HepG2 (cell line): Measurements from ENCODE around the gene MORF4L1. TPM values are rescaled to one million over a fixed set of nuclear protein-coding genes. Genes with fewer than 3 reads are reported as not detected.

Source experiments
- ATRX ChIP-seq: sonication (generic); formaldehyde crosslinking; IDR thresholded peaks from 2 replicates; pipeline ENCODE4 v1.4.0; 2020; ENCODE audit warnings: missing genetic modification reagents, borderline replicate concordance
- ERF ChIP-seq: IDR thresholded peaks from 2 replicates; pipeline ENCODE4 v1.6.1; 2018; ENCODE audit warnings: missing biosample characterization, missing genetic modification reagents
- JUN ChIP-seq: sonication (generic); formaldehyde crosslinking; IDR thresholded peaks from 2 replicates; pipeline ENCODE4 v1.4.0; 2020; ENCODE audit warnings: mild to moderate bottlenecking, missing genetic modification reagents
- MYNN ChIP-seq: sonication (generic); formaldehyde crosslinking; IDR thresholded peaks from 2 replicates; pipeline ENCODE4 v1.4.0; 2020; ENCODE audit warnings: mild to moderate bottlenecking, low read depth, missing genetic modification reagents
- POGK ChIP-seq: sonication (generic); formaldehyde crosslinking; conservative IDR thresholded peaks from 2 replicates; pipeline ENCODE4 v1.8.0; 2022; ENCODE audit warnings: mild to moderate bottlenecking, moderate library complexity, missing genetic modification reagents
- PRDM10 ChIP-seq: sonication (generic); formaldehyde crosslinking; IDR thresholded peaks from 2 replicates; pipeline ENCODE4 v1.4.0; 2020; ENCODE audit warnings: low read depth, missing genetic modification reagents
- SCMH1 ChIP-seq: sonication (generic); formaldehyde crosslinking; IDR thresholded peaks from 2 replicates; pipeline ENCODE4 v1.9.0; 2021; ENCODE audit warnings: missing genetic modification reagents, mild to moderate bottlenecking, borderline replicate concordance
- ZFP62 ChIP-seq: sonication (generic); formaldehyde crosslinking; IDR thresholded peaks from 2 replicates; pipeline ENCODE4 v1.4.0; 2020; ENCODE audit warnings: missing genetic modification reagents
- ZFX ChIP-seq: sonication (generic); formaldehyde crosslinking; IDR thresholded peaks from 2 replicates; pipeline ENCODE4 v1.4.0; 2020; ENCODE audit warnings: mild to moderate bottlenecking, low read depth, missing genetic modification reagents, moderate library complexity
- ZFYVE20 ChIP-seq: sonication (generic); formaldehyde crosslinking; IDR thresholded peaks from 2 replicates; pipeline ENCODE4 v1.8.0; 2023; ENCODE audit warnings: low read depth, mild to moderate bottlenecking, moderate library complexity, missing genetic modification reagents, borderline replicate concordance
- ZKSCAN5 ChIP-seq: sonication (generic); formaldehyde crosslinking; IDR thresholded peaks from 2 replicates; pipeline ENCODE4 v1.5.1; 2020; ENCODE audit warnings: mild to moderate bottlenecking, missing genetic modification reagents
- ZNF281 ChIP-seq: sonication (generic); formaldehyde crosslinking; IDR thresholded peaks from 2 replicates; pipeline ENCODE4 v1.4.0; 2020; ENCODE audit warnings: missing genetic modification reagents, borderline replicate concordance
- ZNF432 ChIP-seq: sonication (generic); formaldehyde crosslinking; IDR thresholded peaks from 2 replicates; pipeline ENCODE4 v1.5.0; 2020; ENCODE audit warnings: missing genetic modification reagents, mild to moderate bottlenecking, borderline replicate concordance
- ZNF687 ChIP-seq: sonication (generic); formaldehyde crosslinking; IDR thresholded peaks from 2 replicates; pipeline ENCODE4 v1.5.1; 2020; ENCODE audit warnings: mild to moderate bottlenecking, missing genetic modification reagents, moderate library complexity
- ZNF768 ChIP-seq: sonication (generic); formaldehyde crosslinking; IDR thresholded peaks from 2 replicates; pipeline ENCODE4 v1.4.0; 2020; ENCODE audit warnings: missing genetic modification reagents
- polyA plus RNA-seq, 8 experiments: library from polyadenylated mRNA; depleted of rRNA in 3 of 8; stranded (reverse) in 7 of 8; unstranded in 1 of 8; fragments of >200 nt; fragmentation: Illumina TruSeq in 4 of 8; extraction: Trizol in 4 of 8; gene quantifications; 2 replicates each; pipeline versions ENCODE4 v1.2.1 to v1.2.3, GENCODE V29; 2011 to 2016; ENCODE audit warnings: low read depth in 4 of 8, missing spikeins in 1 of 8, mixed read lengths in 1 of 8; ENCODE audit not compliant: insufficient read depth in 1 of 8
- total RNA-seq, 5 experiments: library from RNA; depleted of rRNA; stranded (reverse); fragments of >200 nt; fragmentation: Illumina TruSeq; extraction: Trizol; gene quantifications; 2 replicates each; pipeline ENCODE4 v1.2.3, GENCODE V29; 2016; ENCODE audit warnings: low read depth in 1 of 5

Gene MORF4L1
- total and polyA plus RNA-seq, 2 of the 13 experiments (the other 11 are each of a cell fraction or from before 2014, with no cell fraction given): 218 to 219 TPM

GRCh38 chr15:78872972-78873792, 492 bp downstream of the MORF4L1 start (continued):
- 0 out of 2 replicates have a peak, but pooled peaks have one; percentile 33 for TF ChIP-seq PRDM10 (CRISPR knock-in tag)
- no peak for TF ChIP-seq ZFP62 (CRISPR knock-in tag)
- peak; percentile 72 for TF ChIP-seq ZNF687
- TF ChIP-seq ERF (CRISPR knock-in tag): peak; percentile 33; the same call in 1 of the 2 replicates
- TF ChIP-seq ZFX (CRISPR knock-in tag): peak; percentile 44; the same call in 1 of the 2 replicates
- TF ChIP-seq JUN (CRISPR knock-in tag): no peak
- TF ChIP-seq SCMH1: no peak
- TF ChIP-seq ZNF768 (CRISPR knock-in tag): peak; percentile 28; the same call in 1 of the 2 replicates
- no peak; the same call in 1 of the 2 replicates for TF ChIP-seq ZKSCAN5
- no peak for TF ChIP-seq ZNF432 (CRISPR knock-in tag)
- TF ChIP-seq MYNN (CRISPR knock-in tag): no peak
- TF ChIP-seq POGK (CRISPR knock-in tag): no peak; the same call in 1 of the 2 replicates
- peak; percentile 79 for TF ChIP-seq ZNF281 (CRISPR knock-in tag)
- 0 out of 2 replicates have a peak, but pooled peaks have one; percentile 65 for TF ChIP-seq ATRX (CRISPR knock-in tag)
- TF ChIP-seq ZFYVE20 (CRISPR knock-in tag): no peak
